GM19099 (cell line): Measurements from ENCODE around the gene GNRHR.

Source experiments
- POLR2A ChIP-seq: IDR thresholded peaks from 3 replicates; pipeline ENCODE4 v1.6.1; 2011; ENCODE audit warnings: low read depth; ENCODE audit not compliant: insufficient read length; ENCODE audit errors: extremely low read depth

Gene GNRHR

DNA sequence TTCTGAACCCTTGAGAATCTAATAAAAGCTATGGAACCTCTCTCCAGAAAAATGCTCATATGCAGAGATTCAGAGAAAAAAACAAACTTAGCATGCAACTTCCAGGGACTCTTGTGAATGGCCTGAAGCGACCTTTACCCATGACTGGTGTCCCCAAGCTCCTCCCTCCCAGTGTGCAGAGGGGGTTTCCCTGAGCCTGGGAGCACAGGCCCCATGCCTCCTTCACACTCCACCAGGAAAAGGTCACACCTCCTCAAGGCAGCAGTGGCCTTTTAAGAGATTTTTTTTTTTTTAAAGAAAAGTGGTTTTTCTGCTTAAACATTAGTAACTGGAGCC is 40.0 kb downstream of the GNRHR start:
- no peak for TF ChIP-seq POLR2A

DNA sequence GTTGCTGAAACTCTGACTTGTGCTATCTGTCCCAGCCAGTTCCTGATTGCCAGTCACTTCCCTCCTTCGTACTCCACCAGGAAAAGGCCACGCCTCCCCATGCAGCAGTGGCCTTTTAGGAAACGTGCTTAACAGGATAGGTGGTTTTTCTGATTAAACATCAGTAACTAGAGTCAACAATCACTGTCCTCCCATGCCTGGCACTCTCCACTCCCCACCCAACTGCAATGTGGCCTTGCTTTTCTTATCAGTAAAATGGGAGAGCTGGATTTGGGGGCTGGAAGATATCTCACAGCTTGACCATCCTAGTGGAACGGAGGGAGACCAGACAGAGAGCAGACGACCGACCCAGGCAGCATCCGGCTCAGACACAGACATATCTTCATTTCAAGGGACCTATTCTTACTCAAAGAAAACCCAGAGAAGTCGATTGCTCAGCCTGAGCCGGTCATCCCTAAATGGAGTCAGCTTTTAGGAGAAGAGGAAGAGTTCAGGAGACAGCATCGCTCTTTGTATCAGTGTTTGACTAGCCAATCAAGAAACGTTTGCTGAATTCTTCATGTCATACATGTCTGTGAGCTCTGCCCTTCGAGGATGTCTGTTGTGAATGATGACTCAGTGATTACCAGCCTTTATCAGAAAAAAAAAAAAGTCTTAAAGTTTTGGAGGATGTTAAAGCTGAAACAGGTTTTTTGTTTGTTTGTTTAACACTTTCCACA is 40.5 kb downstream of the GNRHR start:
- no peak for TF ChIP-seq POLR2A

DNA sequence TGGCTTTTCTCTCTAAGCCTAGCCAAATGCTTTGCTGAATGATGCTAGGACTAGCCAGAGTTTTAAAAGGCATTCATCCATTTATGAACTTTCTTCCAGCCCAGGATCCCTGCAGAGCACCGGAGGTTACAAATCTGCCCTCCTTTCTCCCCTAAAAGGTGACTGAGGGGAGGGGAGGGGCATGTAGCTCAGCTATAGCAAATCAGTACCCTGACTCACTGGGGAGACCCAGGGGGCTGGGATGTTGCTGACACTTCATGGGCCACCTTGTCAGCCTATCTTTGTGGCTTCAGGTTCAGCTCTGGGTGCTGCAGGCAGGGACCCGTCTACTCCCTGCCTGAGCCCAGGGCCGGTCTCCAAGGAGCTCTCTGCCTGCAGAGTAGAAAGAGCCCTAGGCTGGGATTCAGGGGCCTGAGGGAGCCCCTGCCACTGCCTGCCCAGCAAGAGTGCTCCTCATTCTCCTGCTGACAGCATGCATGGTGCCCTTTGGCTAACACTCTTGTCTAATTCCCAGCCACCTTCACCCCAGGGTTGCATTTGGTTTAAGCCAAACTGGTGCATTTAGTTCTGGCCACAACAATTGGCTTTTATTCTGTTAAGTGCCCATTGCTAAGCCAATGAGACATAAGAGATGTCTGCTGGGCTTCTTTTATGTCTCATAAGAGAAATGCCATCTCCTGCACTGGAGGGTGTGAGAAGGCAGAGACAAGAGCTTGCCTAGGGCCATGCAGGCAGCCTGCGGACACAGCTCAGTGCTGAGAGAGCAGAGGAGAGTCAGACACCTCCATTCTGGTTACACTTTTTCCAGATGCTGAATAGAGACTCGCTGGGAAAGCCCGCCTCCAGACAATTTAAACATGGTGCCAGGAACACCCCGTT is 41.3 kb downstream of the GNRHR start:
- no peak for TF ChIP-seq POLR2A

DNA sequence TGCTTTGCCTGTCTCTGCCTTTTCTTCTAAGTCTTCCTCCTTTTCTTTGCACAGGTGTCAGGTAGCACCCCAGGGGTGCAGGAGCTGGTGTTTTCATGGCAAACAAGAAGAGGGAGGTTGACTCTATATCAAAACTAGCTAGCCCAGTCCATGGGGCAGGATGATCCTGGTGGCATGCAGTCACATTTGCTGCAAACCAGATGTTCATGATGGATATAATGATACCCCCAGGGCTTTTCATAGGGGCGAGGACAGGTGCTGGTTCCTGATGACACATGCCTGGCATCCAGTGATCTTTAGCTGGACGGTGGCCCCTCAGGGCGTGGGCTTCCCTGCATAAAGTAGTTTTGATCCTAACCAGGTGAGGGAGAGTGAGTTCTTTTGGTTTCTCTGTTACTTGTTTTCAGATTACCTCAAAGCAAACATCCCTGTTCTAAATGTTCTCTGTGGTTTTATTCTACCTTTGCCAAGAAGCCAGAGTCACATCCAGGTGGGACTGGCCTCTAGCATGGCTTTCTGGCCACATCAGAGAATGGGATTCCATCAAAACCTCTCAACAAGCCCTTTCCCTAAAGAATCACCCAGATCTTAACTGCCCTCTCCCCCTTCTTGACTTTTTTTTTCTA is 42.1 kb downstream of the GNRHR start:
- TF ChIP-seq POLR2A, result no peak

DNA sequence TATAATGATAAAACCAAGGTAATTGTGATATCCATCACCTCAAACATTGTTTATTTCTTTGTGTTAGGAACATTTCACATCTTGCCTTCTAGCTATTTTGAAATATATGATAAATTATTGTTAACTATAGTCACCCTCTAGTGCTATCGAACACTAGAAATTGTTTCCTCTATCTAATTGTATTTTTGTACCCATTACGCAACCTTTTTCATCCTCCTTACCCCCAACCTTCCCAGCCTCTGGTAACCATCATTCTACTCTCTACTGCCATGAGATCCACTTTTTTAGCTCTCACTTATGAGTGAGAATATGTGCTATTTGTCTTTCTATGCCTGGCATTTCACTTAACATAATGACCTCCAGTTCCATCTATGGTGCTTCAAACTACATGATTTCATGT is 49.3 kb downstream of the GNRHR start:
- no peak for TF ChIP-seq POLR2A

DNA sequence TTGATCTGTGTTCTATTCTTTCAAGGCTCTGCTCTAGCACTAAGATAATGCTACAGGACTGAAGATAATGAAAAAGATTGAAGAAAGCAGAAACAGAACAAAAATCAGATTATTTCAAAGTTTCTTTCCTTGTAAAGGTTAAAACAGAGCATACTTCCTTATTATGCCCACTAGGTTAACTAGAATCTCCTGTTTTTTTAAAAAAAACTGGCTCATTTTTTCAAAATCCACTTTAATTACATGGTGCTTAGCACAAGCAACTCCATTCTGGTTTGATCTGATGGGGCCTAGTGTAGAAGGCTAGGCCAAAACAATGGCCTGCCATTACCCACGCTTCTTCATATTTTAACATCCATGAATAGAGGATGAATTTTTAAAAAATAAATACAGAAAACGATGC is 52.0 kb downstream of the GNRHR start:
- TF ChIP-seq POLR2A, result no peak

DNA sequence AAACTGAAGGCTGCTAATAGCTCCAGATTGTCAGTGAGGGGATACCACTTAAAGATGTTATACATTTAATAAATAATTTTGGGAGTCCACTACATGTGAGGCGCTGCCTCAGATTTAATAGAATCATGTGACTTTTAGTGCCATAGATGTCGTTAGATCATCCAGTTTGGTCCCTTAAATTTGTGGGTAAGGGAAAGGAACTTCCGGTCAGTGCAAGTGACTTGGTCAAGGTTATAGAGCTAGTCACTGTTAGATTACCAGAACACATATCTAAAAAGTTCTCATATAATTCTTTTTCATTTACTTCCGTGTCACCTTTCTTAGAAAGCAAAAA is 52.7 kb downstream of the GNRHR start:
- no peak for TF ChIP-seq POLR2A

DNA sequence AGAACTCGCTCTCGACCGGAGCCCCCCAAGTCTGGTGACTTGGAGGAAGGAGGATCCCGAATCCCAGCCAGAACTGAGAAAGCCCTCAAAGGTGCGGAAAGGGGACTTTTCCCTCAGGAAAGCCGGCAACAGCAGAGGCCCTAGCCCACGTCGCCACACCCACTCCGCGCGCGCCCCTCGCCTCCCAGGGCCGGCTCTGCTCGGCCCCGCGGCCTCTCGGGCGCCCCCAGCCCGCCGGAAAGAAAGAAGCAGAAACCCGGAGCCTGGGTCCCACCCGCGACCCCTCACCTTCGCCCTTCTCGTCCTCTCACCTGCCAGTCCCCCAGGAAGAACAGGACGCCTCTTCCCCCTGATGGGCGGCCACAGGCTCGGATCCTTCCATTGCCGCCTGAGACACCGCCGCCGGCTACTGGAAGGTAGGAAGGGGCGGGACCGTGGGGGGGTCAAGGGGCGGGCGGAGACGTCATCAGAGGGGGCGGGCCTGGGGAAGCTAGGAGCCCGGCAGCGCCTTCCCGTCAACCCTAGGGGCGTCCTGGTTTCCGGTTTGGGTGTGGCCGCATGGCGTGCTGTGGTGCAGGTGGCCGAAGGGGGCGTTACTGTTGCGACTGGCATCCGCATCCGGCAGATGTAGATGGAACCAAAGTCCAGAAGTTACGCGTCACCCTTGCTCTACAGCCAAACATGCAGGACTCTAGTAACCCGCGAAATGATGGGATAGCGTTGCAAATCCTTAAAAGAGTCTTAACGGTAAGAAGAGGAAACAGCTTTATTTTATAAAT is 53.3 kb downstream of the GNRHR start, which contains the start of gene UBA6:
TSS of gene UBA6 (minus strand) at position 418 of the 779 bp plus-strand sequence. CDS start at position 382, 36 bp downstream.
- peak; percentile 91 for TF ChIP-seq POLR2A

DNA sequence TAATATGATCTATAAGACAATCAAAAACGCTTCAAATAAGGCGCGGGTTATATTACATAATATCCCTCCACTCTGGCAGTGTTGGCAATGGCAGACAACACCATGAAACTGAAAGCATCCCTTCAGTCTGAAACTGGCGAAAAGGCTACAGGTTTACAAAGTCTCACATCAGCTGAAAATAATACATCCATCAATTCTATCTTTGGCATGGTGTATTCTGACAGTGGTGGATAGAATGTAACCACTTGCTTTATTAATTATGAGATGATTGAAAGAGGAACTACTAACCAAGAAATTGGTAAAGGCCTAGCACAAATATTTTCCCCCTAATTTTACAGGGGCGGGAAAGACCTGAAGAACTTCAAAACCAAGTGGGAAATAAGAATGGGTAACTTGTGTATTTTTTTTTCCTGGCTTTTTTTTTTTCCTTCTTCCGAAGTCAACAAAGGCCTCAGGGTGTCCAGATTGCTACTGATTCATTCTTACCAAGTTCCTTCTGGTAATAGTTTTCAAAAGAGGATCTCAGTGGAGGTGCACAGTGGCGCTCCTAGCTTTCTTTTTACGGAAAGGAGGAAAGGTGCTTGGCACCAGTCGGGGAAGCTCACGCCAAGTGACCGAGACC is 54.0 kb downstream of the GNRHR start:
- TF ChIP-seq POLR2A, result no peak

DNA sequence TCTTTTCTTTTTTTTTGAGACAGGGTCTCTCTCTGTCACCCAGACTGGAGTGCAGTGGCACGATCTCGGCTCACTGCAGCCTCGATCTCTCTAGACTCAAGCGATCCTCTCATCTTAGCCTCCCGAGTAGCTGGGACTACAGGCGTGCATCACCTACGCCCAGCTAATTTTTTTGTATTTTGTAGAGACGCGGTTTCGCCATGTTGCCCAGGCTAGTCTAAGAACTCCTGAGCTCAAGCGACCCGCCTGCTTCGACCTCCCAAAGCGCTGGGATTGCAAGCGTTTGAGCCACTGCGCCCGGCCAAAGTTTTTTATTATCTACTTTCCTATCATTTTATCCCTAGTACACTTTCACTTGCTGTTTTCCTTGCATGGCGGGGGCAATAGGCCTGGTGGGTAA is 54.6 kb downstream of the GNRHR start:
- TF ChIP-seq POLR2A, result no peak

DNA sequence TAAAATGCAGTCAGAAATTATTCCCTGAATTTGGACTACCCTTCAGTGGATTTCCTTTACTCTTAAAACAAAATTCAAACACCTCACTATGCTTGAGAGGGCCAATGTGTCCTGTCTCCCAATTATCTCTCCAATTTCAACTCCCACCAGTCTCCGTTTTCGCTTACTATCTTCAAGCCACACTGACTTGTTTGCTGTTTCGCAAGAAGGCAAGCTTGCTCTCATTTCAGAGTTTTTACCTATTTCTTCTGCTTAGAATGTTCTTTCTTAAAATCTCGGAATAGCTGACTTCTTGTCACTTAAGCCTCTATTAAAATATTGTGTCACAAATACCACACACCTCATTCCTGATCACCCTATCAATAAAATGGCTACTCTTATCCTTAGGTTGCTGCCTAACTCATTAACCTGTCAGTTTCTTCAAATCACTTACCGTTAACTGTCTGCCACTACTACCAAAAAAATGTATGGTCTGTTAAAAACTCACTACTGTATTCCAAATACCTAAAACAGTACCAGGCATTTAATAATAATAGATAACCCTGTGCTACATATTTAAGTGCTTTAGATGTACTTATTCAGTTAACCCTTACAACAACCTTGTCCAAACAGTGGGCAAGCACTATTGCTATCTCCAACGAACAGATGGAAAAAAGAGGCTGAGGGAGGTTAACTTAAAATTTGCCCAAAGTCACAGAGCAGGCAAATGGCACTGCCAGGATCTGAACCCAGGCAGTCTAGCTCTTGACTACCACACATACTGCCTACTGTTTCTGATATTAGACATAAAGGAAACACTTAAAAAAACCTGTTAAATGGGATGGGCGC is 56.1 kb downstream of the GNRHR start:
- no peak for TF ChIP-seq POLR2A

DNA sequence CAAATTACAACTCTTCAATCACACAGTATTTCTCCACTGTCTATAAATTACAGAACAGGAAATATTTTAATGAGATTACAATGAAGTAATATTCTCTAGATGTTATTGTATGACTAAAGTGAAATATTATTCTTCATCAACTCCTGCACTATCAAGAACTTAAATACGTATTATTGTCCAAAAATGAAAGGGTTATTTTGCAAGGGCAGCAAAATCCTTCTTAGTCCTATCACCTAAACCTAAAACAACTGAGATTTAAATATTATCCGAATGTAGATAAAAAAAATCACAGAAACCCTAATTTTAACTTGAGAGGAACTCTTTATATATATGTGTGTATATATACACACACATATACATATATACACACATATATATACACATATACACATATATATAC is 58.1 kb downstream of the GNRHR start:
- TF ChIP-seq POLR2A, result no peak

DNA sequence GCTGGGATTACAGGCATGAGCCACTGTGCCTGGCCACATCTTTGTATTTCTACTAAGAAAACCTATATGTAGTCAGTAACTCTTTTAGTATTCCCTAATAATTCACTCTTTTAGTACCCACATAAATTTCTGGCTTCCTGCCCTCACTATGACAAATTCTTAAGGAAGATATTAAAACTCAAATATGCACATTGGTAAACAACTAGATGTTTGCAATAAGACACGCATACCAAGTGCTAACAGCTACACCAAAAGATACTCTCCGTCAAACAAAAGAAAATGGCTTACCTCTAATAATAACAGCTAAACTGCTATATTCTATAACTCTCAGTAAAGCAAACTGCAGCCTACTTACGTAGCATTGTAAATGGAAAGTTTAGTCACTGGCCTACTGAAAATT is 59.5 kb downstream of the GNRHR start:
- no peak for TF ChIP-seq POLR2A

DNA sequence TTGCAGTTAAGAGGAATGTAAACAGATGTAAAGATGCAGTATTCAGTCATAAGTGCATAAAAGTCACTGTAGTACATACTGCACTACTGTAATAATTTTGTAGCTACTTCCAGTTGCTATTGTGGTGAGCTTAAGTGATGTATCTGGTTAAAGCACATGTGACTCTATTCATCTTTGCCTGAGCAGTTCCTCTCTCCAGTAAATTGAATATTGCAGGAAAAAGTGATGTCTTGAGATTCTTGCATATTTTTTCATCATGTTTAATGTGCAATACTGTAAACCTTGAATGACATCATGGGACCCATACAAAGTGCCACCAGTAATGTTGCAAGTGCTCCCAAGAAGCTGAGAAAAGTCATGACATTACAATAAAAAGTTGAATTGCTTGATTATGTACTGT is 62.9 kb downstream of the GNRHR start:
- TF ChIP-seq POLR2A, result no peak
